GM21447 (cell line): ENCODE data around the gene CGB2.
"Not testable (repeated sequence)": the region's sequence is repeated elsewhere in the genome, so short reads cannot be mapped to it uniquely, and the experiment has no call there.

Source experiments
- ATAC-seq: cut with Tn5 transposase; IDR thresholded peaks from one replicate; pipeline ENCODE4 v1.9.1; 2021; ENCODE audit not compliant: unreplicated experiment

Gene CGB2

GRCh38 chr19:49031642-49032301 lies at the start of gene CGB2:
CGB2 (plus strand) TSS chr19:49031890; CDS start chr19:49032096, 206 bp downstream.
- ATAC-seq = not testable (repeated sequence)

GRCh38 chr19:48982280-48982679 lies 49.4 kb upstream of the CGB2 start:
- no peak for ATAC-seq

- ATAC-seq = no peak
Observed at GRCh38 chr19:48985711-48986110, 46.0 kb upstream of the CGB2 start.

GRCh38 chr19:48986211-48986610 lies 45.5 kb upstream of the CGB2 start:
- no peak for ATAC-seq

- no peak for ATAC-seq
Observed at GRCh38 chr19:48987323-48987722, 44.4 kb upstream of the CGB2 start.

GRCh38 chr19:48988286-48988685 lies 43.4 kb upstream of the CGB2 start:
- ATAC-seq = no peak

- no peak for ATAC-seq
Observed at GRCh38 chr19:48988860-48989259, 42.8 kb upstream of the CGB2 start.

GRCh38 chr19:48989701-48990291 lies 41.9 kb upstream of the CGB2 start:
- no peak for ATAC-seq

GRCh38 chr19:48990400-48990799 lies 41.3 kb upstream of the CGB2 start:
- no peak for ATAC-seq

- no peak for ATAC-seq
Observed at GRCh38 chr19:48991011-48991609, 40.6 kb upstream of the CGB2 start.

- no peak for ATAC-seq
Observed at GRCh38 chr19:48991873-48992580, 39.7 kb upstream of the CGB2 start.

GRCh38 chr19:48992581-48993174 lies 39.0 kb upstream of the CGB2 start:
- ATAC-seq = peak; percentile 13

GRCh38 chr19:48993175-48994034 lies 38.3 kb upstream of the CGB2 start, which contains the start of the genes GYS1 and RUVBL2:
GYS1 (minus strand) TSS chr19:48993309; CDS start chr19:48993112, 197 bp downstream.
RUVBL2 (plus strand) TSS chr19:48993887; CDS start chr19:48993912, 25 bp downstream.
- peak; percentile 87 for ATAC-seq

GRCh38 chr19:48994035-48994386 lies 37.7 kb upstream of the CGB2 start:
- no peak for ATAC-seq

GRCh38 chr19:48997972-48998371 lies 33.7 kb upstream of the CGB2 start:
- ATAC-seq = no peak

- no peak for ATAC-seq
Observed at GRCh38 chr19:48999481-49000325, 32.0 kb upstream of the CGB2 start.

GRCh38 chr19:49004133-49004532 lies 27.6 kb upstream of the CGB2 start:
- ATAC-seq = no peak

GRCh38 chr19:49004964-49005614 lies 26.6 kb upstream of the CGB2 start:
- no peak for ATAC-seq

GRCh38 chr19:49006905-49007304 lies 24.8 kb upstream of the CGB2 start:
- ATAC-seq = no peak
